Panc1 (cell line): Measurements from ENCODE around the gene NUP188. TPM values are rescaled to one million over a fixed set of nuclear protein-coding genes. Genes with fewer than 3 reads are reported as not detected.
A peak's percentile ranks its signal among the peaks of the same experiment; 100 is the strongest.

Experiments
- ATAC-seq: fragments of 200-7000 bp; cut with Tn5 transposase; 2 replicates; pipeline ENCODE4 v1.9.1; 2020; ENCODE audit warnings: mild to moderate bottlenecking, moderate library complexity
- BruUV-seq: library from RNA; stranded (reverse); fragments of 400-500 nt; replicated peaks from 2 replicates; lab custom pipeline; 2021; lab: Mats Ljungman, UMichigan
- CTCF ChIA-PET: fragments of 300-600 bp; sonication (Branson Sonifier 250); formaldehyde crosslinking; loops from one replicate; lab custom pipeline; 2022; ENCODE audit warnings: antibody characterized with exemption; lab: Charles Lee
- POLR2A ChIA-PET: fragments of 300-600 bp; sonication (Branson Sonifier 250); formaldehyde crosslinking; loops from one replicate; lab custom pipeline; 2022; ENCODE audit warnings: antibody characterized with exemption; lab: Charles Lee
- DNase-seq: peaks from one replicate; pipeline ENCODE4 v3.0.0-alpha.2; 2010; ENCODE audit warnings: low read depth, low spot score
- H3K27ac ChIP-seq: 2 replicates; pipeline ENCODE4 v1.5.1; 2011; ENCODE audit warnings: mild to moderate bottlenecking, low read length, inconsistent platforms
- H3K27me3 ChIP-seq: fragments of 200-500 bp; sonication (Bioruptor generic); 2 replicates; pipeline ENCODE4 v1.6.0; 2014; ENCODE audit warnings: low read length, inconsistent platforms; ENCODE audit not compliant: control insufficient read depth, insufficient read depth
- H3K36me3 ChIP-seq: fragments of 200-500 bp; sonication (Bioruptor generic); 2 replicates; pipeline ENCODE4 v1.5.1; 2014; ENCODE audit warnings: inconsistent platforms, mild to moderate bottlenecking, low read length, moderate library complexity; ENCODE audit not compliant: control insufficient read depth, insufficient read depth
- H3K4me1 ChIP-seq: 2 replicates; pipeline ENCODE4 v1.5.1; 2011; ENCODE audit warnings: inconsistent platforms, mild to moderate bottlenecking, low read length, moderate library complexity; ENCODE audit not compliant: control insufficient read depth, insufficient read depth
- H3K4me3 ChIP-seq, 2 experiments: 2 replicates each; pipeline ENCODE4 v1.5.1; 2011 to 2012; ENCODE audit warnings: low read depth in 2 of 2, low read length in 2 of 2, mild to moderate bottlenecking in 2 of 2, inconsistent platforms in 1 of 2, moderate library complexity in 1 of 2
- H3K9me3 ChIP-seq: fragments of 200-500 bp; sonication (Bioruptor generic); 2 replicates; pipeline ENCODE4 v1.5.1; 2014; ENCODE audit warnings: low read depth, mild to moderate bottlenecking, inconsistent platforms, low read length, moderate library complexity; ENCODE audit not compliant: control insufficient read depth, insufficient read depth
- POLR2AphosphoS5 ChIP-seq: IDR thresholded peaks from 2 replicates; pipeline ENCODE4 v1.6.1; 2012; ENCODE audit warnings: mild to moderate bottlenecking, low read depth, low read length, moderate library complexity
- SIN3A ChIP-seq: IDR thresholded peaks from 2 replicates; pipeline ENCODE4 v1.6.1; 2012; ENCODE audit warnings: low read depth, mild to moderate bottlenecking, low read length, moderate library complexity, borderline replicate concordance; ENCODE audit not compliant: insufficient read depth
- TCF7L2 ChIP-seq: IDR thresholded peaks from 2 replicates; pipeline ENCODE4 v1.6.1; 2011; ENCODE audit warnings: mild to moderate bottlenecking, low read depth, low read length, inconsistent platforms
- in situ Hi-C: cut with HindIII; loops from 2 replicates; pipeline ENCODE4 v1.10.0; 2016; ENCODE audit warnings: low sequenced_read_pairs, low pct_unique_long_range_greater_than_20kb
- intact Hi-C: fragments of 100-400 bp; cut with micrococcal nuclease; formaldehyde crosslinking; loops from one replicate; pipeline ENCODE4 v1.10.0; 2022; ENCODE audit not compliant: unreplicated experiment
- total RNA-seq: library from RNA; stranded (reverse); gene quantifications from one replicate; pipeline ENCODE4 v1.2.1, GENCODE V29; 2021; ENCODE audit not compliant: unreplicated experiment
- TF ChIP-seq, protein P1 (sequence below): fragments of 450-650 bp; IDR thresholded peaks from 2 replicates; pipeline ENCODE4 v1.5.1; 2017; ENCODE audit warnings: mild to moderate bottlenecking
- TF ChIP-seq, protein P2 (sequence below), 2 experiments: IDR thresholded peaks; 2 replicates each; pipeline ENCODE4 v1.6.1; 2011 to 2012; ENCODE audit warnings: low read depth in 2 of 2, control low read depth in 1 of 2, low read length in 1 of 2, mild to moderate bottlenecking in 1 of 2, moderate library complexity in 1 of 2; ENCODE audit not compliant: insufficient read depth in 1 of 2

The NUP188 gene
- total RNA-seq, 1 experiment from 2014 or later: 69.9 TPM

DNA sequence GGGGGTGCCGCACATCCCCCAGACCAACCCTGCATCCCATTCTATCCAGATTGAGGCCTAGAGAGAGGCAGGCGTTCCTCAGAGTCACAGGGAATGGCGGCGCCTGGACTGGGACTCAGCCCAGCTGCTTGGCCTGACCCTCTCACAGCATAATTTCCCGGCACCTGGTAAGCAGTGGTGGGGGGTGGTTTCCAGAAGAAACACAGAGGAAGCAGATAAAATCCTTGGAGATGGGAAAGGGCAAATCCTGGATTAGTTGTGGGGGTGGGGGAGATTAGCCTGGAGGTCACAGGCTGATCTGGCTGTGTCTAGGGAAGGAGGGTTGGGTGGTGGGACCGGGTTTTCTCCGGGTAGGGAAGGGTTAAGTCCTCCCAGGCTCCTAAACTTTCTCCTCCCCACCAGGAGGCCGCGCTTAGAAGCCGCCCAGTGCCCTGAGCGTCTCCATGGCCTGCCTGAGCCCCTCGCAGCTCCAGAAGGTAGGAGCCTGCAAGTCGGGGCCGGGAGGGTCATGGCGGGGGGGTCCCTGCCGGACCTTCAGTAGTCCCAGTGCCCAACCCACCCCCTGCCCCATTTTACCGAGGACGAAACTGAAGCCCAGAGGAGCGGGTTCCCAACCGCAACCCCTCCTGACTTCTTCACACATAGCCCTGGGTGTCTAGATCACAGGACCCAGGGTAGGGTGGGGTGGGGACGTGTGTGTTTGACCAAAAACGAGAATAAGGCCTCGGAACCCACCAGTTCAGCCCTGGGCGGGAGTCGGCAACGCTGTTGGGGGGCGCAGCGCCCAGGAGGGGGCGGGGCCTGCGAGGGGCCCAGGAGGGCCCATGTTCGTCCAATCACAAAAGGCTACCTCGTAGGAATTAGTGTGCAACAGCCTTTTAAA is 25.4 kb upstream of the NUP188 start:
- BruUV-seq: no TSS peak
- peak; percentile 49; the same call in 1 of the 2 replicates for ATAC-seq
- TF ChIP-seq TCF7L2: no peak
- TF ChIP-seq, protein P1, sequence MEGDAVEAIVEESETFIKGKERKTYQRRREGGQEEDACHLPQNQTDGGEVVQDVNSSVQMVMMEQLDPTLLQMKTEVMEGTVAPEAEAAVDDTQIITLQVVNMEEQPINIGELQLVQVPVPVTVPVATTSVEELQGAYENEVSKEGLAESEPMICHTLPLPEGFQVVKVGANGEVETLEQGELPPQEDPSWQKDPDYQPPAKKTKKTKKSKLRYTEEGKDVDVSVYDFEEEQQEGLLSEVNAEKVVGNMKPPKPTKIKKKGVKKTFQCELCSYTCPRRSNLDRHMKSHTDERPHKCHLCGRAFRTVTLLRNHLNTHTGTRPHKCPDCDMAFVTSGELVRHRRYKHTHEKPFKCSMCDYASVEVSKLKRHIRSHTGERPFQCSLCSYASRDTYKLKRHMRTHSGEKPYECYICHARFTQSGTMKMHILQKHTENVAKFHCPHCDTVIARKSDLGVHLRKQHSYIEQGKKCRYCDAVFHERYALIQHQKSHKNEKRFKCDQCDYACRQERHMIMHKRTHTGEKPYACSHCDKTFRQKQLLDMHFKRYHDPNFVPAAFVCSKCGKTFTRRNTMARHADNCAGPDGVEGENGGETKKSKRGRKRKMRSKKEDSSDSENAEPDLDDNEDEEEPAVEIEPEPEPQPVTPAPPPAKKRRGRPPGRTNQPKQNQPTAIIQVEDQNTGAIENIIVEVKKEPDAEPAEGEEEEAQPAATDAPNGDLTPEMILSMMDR: no peak
- TF ChIP-seq SIN3A: no peak
- TF ChIP-seq POLR2AphosphoS5: no peak
- TF ChIP-seq, protein P2, sequence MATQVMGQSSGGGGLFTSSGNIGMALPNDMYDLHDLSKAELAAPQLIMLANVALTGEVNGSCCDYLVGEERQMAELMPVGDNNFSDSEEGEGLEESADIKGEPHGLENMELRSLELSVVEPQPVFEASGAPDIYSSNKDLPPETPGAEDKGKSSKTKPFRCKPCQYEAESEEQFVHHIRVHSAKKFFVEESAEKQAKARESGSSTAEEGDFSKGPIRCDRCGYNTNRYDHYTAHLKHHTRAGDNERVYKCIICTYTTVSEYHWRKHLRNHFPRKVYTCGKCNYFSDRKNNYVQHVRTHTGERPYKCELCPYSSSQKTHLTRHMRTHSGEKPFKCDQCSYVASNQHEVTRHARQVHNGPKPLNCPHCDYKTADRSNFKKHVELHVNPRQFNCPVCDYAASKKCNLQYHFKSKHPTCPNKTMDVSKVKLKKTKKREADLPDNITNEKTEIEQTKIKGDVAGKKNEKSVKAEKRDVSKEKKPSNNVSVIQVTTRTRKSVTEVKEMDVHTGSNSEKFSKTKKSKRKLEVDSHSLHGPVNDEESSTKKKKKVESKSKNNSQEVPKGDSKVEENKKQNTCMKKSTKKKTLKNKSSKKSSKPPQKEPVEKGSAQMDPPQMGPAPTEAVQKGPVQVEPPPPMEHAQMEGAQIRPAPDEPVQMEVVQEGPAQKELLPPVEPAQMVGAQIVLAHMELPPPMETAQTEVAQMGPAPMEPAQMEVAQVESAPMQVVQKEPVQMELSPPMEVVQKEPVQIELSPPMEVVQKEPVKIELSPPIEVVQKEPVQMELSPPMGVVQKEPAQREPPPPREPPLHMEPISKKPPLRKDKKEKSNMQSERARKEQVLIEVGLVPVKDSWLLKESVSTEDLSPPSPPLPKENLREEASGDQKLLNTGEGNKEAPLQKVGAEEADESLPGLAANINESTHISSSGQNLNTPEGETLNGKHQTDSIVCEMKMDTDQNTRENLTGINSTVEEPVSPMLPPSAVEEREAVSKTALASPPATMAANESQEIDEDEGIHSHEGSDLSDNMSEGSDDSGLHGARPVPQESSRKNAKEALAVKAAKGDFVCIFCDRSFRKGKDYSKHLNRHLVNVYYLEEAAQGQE (IDR thresholded peaks at IDR 0.05; ENCODE audit: insufficient read depth in 1 of 2, low read depth in 2 of 2, low read length in 1 of 2): no peak
- POLR2A ChIA-PET: no interaction called here
- DNase-seq: no peak
- in situ Hi-C loops: no loop called here
- H3K27me3 ChIP-seq: no peaks in the 10 kb centered on the region
- H3K27ac ChIP-seq: no peak overlapping the region
- intact Hi-C loops: no loop called here
- no peak overlapping the region for H3K4me3 ChIP-seq
- H3K4me1 ChIP-seq: peaks cover 4% of the 10 kb centered on the region; the same call in 1 of the 2 replicates
- CTCF ChIA-PET: no interaction called here
- no peaks in the 10 kb centered on the region for H3K36me3 ChIP-seq
- H3K9me3 ChIP-seq: no peaks in the 10 kb centered on the region

DNA sequence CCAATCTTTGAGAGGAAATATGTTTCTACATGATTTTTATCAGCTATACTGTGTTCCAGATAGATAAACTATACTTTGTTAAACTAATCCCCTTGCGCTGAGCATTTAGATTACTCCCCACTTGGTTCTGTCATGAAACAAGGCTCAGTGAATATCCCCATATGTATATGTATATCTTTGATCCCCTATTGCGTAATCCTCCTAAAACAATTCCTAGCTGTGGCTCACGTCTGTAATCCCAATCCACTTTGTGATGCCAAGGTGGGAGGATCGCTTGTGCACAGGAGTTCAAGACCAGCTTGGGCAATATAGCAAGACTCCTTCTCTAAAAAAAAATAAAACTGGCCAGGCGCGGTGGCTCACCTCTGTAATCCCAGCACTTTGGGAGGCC is 24.0 kb upstream of the NUP188 start:
- H3K9me3 ChIP-seq: no peaks in the 10 kb centered on the region
- no peak for ATAC-seq
- ChIA-PET POLR2A (no interaction called here), CTCF (interaction anchor here (0.5 kb wide), 1 partner anchor 60 kb away, joined by 3 read pairs; no protein-coding TSS in a partner anchor)
- no TSS peak for BruUV-seq
- peaks cover 4% of the 10 kb centered on the region; the same call in 1 of the 2 replicates for H3K4me1 ChIP-seq
- intact Hi-C loops (no loop called here), in situ Hi-C loops (no loop called here)
- no peak for TF ChIP-seq SIN3A
- TF ChIP-seq, protein P1: no peak
- TF ChIP-seq, protein P2 (IDR thresholded peaks at IDR 0.05; ENCODE audit: insufficient read depth in 1 of 2, low read depth in 2 of 2, low read length in 1 of 2): no peak
- no peak for TF ChIP-seq TCF7L2
- no peak for TF ChIP-seq POLR2AphosphoS5
- H3K27ac ChIP-seq: no peak overlapping the region
- H3K4me3 ChIP-seq: no peak overlapping the region
- no peaks in the 10 kb centered on the region for H3K36me3 ChIP-seq
- DNase-seq: no peak
- H3K27me3 ChIP-seq: no peaks in the 10 kb centered on the region
